HCT116 (cell line): ENCODE measurements around the gene SECTM1. TPM values are rescaled to one million over a fixed set of nuclear protein-coding genes. Genes with fewer than 3 reads are reported as not detected.

ENCODE experiments used
- ATAC-seq: fragments of 200-7000 bp; cut with Tn5 transposase; 2 replicates; pipeline ENCODE4 v1.9.1; 2020; ENCODE audit warnings: mild to moderate bottlenecking, moderate library complexity
- BruUV-seq: library from RNA; stranded (reverse); fragments of 400-500 nt; replicated peaks from 2 replicates; lab custom pipeline; 2021; lab: Mats Ljungman, UMichigan
- CTCF ChIA-PET: fragments of 300-600 bp; sonication (Branson Sonifier 250); formaldehyde crosslinking; loops from one replicate; lab custom pipeline; 2021; ENCODE audit warnings: antibody characterized with exemption; lab: Charles Lee
- POLR2A ChIA-PET: fragments of 300-600, 350-600 bp; sonication (Branson Sonifier 250); formaldehyde crosslinking; loops from one replicate; lab custom pipeline; 2021; ENCODE audit warnings: antibody characterized with exemption; lab: Charles Lee
- RAD21 ChIA-PET, 2 experiments: fragments of 300-600 bp; sonication (Branson Sonifier 250); formaldehyde crosslinking; loops; one replicate each; lab custom pipeline; 2023; ENCODE audit warnings: low total read pairs in 2 of 2; ENCODE audit not compliant: uncharacterized antibody in 2 of 2, unreplicated experiment in 2 of 2, low non-redundant PET in 1 of 2; lab: Charles Lee
- DNase-seq: peaks from one replicate; pipeline ENCODE4 v3.0.0-alpha.2; 2010; ENCODE audit warnings: low read depth, low spot score
- H2AFZ ChIP-seq: fragments of 200-600 bp; shearing (Covaris generic), sonication (generic); 2 replicates; pipeline ENCODE4 v1.6.1; 2017; ENCODE audit warnings: low read depth, mixed run types, mixed read lengths, antibody characterized with exemption, low read length; ENCODE audit not compliant: poor library complexity, severe bottlenecking
- H3K27ac ChIP-seq: 2 replicates; pipeline ENCODE4 v1.5.1; 2012; ENCODE audit warnings: low read depth, low read length
- H3K27me3 ChIP-seq: fragments of 200-600 bp; sonication (generic); 2 replicates; pipeline ENCODE4 v1.6.1; 2016; ENCODE audit warnings: mixed run types, low read length, mixed read lengths; ENCODE audit not compliant: insufficient read depth
- H3K36me3 ChIP-seq, 2 experiments: fragments of 200-500 bp in 1 of 2; fragments of 200-600 bp in 1 of 2; sonication (Bioruptor generic) in 1 of 2; sonication (generic) in 1 of 2; 2 replicates each; pipeline versions ENCODE4 v1.5.1 to v1.6.1; 2014 to 2016; ENCODE audit warnings: low read length in 2 of 2, inconsistent platforms in 1 of 2, mixed read lengths in 1 of 2, mixed run types in 1 of 2; ENCODE audit not compliant: insufficient read depth in 2 of 2, control insufficient read depth in 1 of 2
- H3K4me1 ChIP-seq, 2 experiments: fragments of 200-600 bp in 1 of 2; sonication (generic) in 1 of 2; 2 replicates each; pipeline versions ENCODE4 v1.5.1 to v1.6.1; 2012 to 2017; ENCODE audit warnings: low read length in 2 of 2, inconsistent platforms in 1 of 2, mild to moderate bottlenecking in 1 of 2, mixed read lengths in 1 of 2, mixed run types in 1 of 2, moderate library complexity in 1 of 2; ENCODE audit not compliant: insufficient read depth in 2 of 2, control insufficient read depth in 1 of 2
- H3K4me2 ChIP-seq: fragments of 200-600 bp; sonication (generic); 2 replicates; pipeline ENCODE4 v1.6.1; 2017; ENCODE audit warnings: mixed run types, low read length, mixed read lengths
- H3K4me3 ChIP-seq, 2 experiments: fragments of 200-600 bp in 1 of 2; sonication (generic) in 1 of 2; replicated peaks in 1 of 2; 2 replicates each; pipeline ENCODE4 v1.5.1; 2011 to 2016; ENCODE audit warnings: low read length in 2 of 2, control low read depth in 1 of 2, low read depth in 1 of 2, mild to moderate bottlenecking in 1 of 2, mixed read lengths in 1 of 2, mixed run types in 1 of 2
- H3K79me2 ChIP-seq: fragments of 200-600 bp; sonication (generic); 2 replicates; pipeline ENCODE4 v1.6.1; 2017; ENCODE audit warnings: mild to moderate bottlenecking, mixed run types, low read length, moderate library complexity, mixed read lengths; ENCODE audit not compliant: insufficient read depth
- H3K9ac ChIP-seq: fragments of 200-600 bp; sonication (generic); 2 replicates; pipeline ENCODE4 v1.6.1; 2016; ENCODE audit warnings: low read length, mixed read lengths
- H3K9me2 ChIP-seq: fragments of 200-600 bp; sonication (generic), shearing (Covaris generic); 2 replicates; pipeline ENCODE4 v1.6.1; 2017; ENCODE audit warnings: mixed run types, mild to moderate bottlenecking, moderate library complexity; ENCODE audit not compliant: insufficient read depth
- H3K9me3 ChIP-seq, 2 experiments: fragments of 200-500 bp in 1 of 2; fragments of 200-600 bp in 1 of 2; sonication (Bioruptor generic) in 1 of 2; sonication (generic) in 1 of 2; 2 replicates each; pipeline ENCODE4 v1.6.1; 2014 to 2017; ENCODE audit warnings: low read length in 2 of 2, mixed read lengths in 2 of 2, inconsistent platforms in 1 of 2, low read depth in 1 of 2, mild to moderate bottlenecking in 1 of 2, mixed run types in 1 of 2, moderate library complexity in 1 of 2; ENCODE audit not compliant: control insufficient read depth in 1 of 2, insufficient read depth in 1 of 2
- H4K20me1 ChIP-seq: fragments of 200-600 bp; sonication (generic), shearing (Covaris generic); 2 replicates; pipeline ENCODE4 v1.6.1; 2017; ENCODE audit warnings: mixed run types, mild to moderate bottlenecking, moderate library complexity; ENCODE audit not compliant: insufficient read depth
- CEBPB ChIP-seq: IDR thresholded peaks from 2 replicates; pipeline ENCODE4 v1.6.1; 2012; ENCODE audit warnings: low read depth
- ELF1 ChIP-seq: IDR thresholded peaks from 2 replicates; pipeline ENCODE4 v1.6.1; 2012; ENCODE audit warnings: low read depth, borderline replicate concordance
- EZH2phosphoT487 ChIP-seq: fragments of 200-600 bp; IDR thresholded peaks from 2 replicates; pipeline ENCODE4 v1.6.1; 2018; ENCODE audit warnings: antibody characterized with exemption, borderline replicate concordance
- POLR2AphosphoS5 ChIP-seq: IDR thresholded peaks from 2 replicates; pipeline ENCODE4 v1.6.1; 2011; ENCODE audit warnings: mild to moderate bottlenecking, low read depth, low read length, moderate library complexity
- SIN3A ChIP-seq: IDR thresholded peaks from 2 replicates; pipeline ENCODE4 v1.6.1; 2012; ENCODE audit warnings: low read depth
- SP1 ChIP-seq: IDR thresholded peaks from 2 replicates; pipeline ENCODE4 v1.6.1; 2012; ENCODE audit warnings: low read depth
- SRF ChIP-seq: IDR thresholded peaks from 2 replicates; pipeline ENCODE4 v1.6.1; 2012; ENCODE audit warnings: low read depth
- TCF7L2 ChIP-seq: IDR thresholded peaks from 2 replicates; pipeline ENCODE4 v1.7.0; 2011; ENCODE audit warnings: borderline replicate concordance, inconsistent platforms; ENCODE audit not compliant: insufficient read depth, insufficient read length; ENCODE audit errors: extremely low read depth
- YY1 ChIP-seq: IDR thresholded peaks from 2 replicates; pipeline ENCODE4 v1.6.1; 2011; ENCODE audit warnings: low read length, low read depth, moderate library complexity, mild to moderate bottlenecking; ENCODE audit not compliant: insufficient replicate concordance; ENCODE audit errors: extremely low read depth
- ZFX ChIP-seq: fragments of 450-650 bp; IDR thresholded peaks from 2 replicates; pipeline ENCODE4 v1.6.1; 2017
- ZNF274 ChIP-seq: fragments of 200-500 bp; sonication (Bioruptor generic); IDR thresholded peaks from 2 replicates; pipeline ENCODE4 v1.6.1; 2014; ENCODE audit warnings: mild to moderate bottlenecking, low read depth, low read length, inconsistent platforms
- intact Hi-C: fragments of 100-400 bp; cut with micrococcal nuclease; formaldehyde crosslinking; loops from 2 replicates; pipeline ENCODE4 v1.10.0; 2022
- total RNA-seq: library from RNA; stranded (reverse); gene quantifications from one replicate; pipeline ENCODE4 v1.2.1, GENCODE V29; 2021; ENCODE audit not compliant: unreplicated experiment
- TF ChIP-seq, protein P1 (sequence below): IDR thresholded peaks from 2 replicates; pipeline ENCODE4 v1.6.1; 2012
- TF ChIP-seq, protein P2 (sequence below): IDR thresholded peaks from 2 replicates; pipeline ENCODE4 v1.6.1; 2011; ENCODE audit warnings: mild to moderate bottlenecking, low read length, moderate library complexity; ENCODE audit not compliant: insufficient replicate concordance; ENCODE audit errors: extremely low read depth
- TF ChIP-seq, protein P3 (sequence below): IDR thresholded peaks from 2 replicates; pipeline ENCODE4 v1.6.1; 2012; ENCODE audit warnings: low read depth
- TF ChIP-seq, protein P4 (sequence below), 3 experiments: fragments of 200-600 bp in 1 of 3; sonication (generic) in 1 of 3; IDR thresholded peaks in 2 of 3; conservative IDR thresholded peaks in 1 of 3; 2 replicates each; pipeline ENCODE4 v1.5.1; 2012 to 2017; ENCODE audit warnings: low read depth in 2 of 3, low read length in 2 of 3, antibody characterized with exemption in 1 of 3, borderline replicate concordance in 1 of 3, control low read depth in 1 of 3, mild to moderate bottlenecking in 1 of 3, mixed read lengths in 1 of 3, mixed run types in 1 of 3, moderate library complexity in 1 of 3; ENCODE audit not compliant: insufficient read depth in 1 of 3
- TF ChIP-seq, protein P5 (sequence below): IDR thresholded peaks from 2 replicates; pipeline ENCODE4 v1.6.1; 2012

SECTM1 gene
- total RNA-seq, 1 experiment from 2014 or later: 6.8 TPM

DNA sequence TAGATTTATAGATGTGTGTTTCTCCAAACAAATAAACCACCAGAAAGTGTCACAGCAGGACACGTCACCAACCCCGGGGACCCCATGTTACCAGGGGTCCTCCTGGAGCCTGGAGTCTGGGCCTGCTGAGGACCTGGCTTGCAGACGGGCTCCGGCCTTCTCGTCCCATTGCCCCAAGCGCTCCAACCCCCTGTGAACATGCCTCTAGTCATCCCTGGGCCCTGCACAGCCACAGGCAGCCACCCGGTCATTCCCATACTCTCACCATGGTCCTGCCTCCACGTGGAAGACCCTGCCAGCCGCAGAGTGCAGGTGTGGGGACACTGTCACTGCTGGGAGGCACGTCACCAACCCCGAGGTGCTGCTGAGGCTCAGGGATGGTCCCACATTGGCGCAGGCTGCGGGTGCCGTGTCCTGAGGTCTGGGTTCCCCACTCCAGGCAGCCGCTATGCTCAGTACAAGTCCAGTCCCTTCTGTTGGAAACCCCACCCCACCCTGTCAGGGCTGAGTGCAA is 4.5 kb downstream of the SECTM1 start:
- ChIA-PET RAD21 (no interaction called here), CTCF (no interaction called here), POLR2A (no interaction called here)
- H3K36me3 ChIP-seq: no peaks in the 10 kb centered on the region
- H3K27me3 ChIP-seq: no peaks in the 10 kb centered on the region
- H3K4me3 ChIP-seq: no peak overlapping the region
- ATAC-seq: no peak
- TF ChIP-seq SP1 (no peak), ELF1 (no peak), POLR2AphosphoS5 (no peak), SRF (no peak), ZNF274 (no peak), EZH2phosphoT487 (no peak), CEBPB (no peak), SIN3A (no peak), TCF7L2 (no peak), YY1 (no peak), ZFX (no peak)
- TF ChIP-seq, protein P1, sequence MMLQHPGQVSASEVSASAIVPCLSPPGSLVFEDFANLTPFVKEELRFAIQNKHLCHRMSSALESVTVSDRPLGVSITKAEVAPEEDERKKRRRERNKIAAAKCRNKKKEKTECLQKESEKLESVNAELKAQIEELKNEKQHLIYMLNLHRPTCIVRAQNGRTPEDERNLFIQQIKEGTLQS: no peak
- TF ChIP-seq, protein P2, sequence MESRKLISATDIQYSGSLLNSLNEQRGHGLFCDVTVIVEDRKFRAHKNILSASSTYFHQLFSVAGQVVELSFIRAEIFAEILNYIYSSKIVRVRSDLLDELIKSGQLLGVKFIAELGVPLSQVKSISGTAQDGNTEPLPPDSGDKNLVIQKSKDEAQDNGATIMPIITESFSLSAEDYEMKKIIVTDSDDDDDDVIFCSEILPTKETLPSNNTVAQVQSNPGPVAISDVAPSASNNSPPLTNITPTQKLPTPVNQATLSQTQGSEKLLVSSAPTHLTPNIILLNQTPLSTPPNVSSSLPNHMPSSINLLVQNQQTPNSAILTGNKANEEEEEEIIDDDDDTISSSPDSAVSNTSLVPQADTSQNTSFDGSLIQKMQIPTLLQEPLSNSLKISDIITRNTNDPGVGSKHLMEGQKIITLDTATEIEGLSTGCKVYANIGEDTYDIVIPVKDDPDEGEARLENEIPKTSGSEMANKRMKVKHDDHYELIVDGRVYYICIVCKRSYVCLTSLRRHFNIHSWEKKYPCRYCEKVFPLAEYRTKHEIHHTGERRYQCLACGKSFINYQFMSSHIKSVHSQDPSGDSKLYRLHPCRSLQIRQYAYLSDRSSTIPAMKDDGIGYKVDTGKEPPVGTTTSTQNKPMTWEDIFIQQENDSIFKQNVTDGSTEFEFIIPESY: no peak
- TF ChIP-seq, protein P3, sequence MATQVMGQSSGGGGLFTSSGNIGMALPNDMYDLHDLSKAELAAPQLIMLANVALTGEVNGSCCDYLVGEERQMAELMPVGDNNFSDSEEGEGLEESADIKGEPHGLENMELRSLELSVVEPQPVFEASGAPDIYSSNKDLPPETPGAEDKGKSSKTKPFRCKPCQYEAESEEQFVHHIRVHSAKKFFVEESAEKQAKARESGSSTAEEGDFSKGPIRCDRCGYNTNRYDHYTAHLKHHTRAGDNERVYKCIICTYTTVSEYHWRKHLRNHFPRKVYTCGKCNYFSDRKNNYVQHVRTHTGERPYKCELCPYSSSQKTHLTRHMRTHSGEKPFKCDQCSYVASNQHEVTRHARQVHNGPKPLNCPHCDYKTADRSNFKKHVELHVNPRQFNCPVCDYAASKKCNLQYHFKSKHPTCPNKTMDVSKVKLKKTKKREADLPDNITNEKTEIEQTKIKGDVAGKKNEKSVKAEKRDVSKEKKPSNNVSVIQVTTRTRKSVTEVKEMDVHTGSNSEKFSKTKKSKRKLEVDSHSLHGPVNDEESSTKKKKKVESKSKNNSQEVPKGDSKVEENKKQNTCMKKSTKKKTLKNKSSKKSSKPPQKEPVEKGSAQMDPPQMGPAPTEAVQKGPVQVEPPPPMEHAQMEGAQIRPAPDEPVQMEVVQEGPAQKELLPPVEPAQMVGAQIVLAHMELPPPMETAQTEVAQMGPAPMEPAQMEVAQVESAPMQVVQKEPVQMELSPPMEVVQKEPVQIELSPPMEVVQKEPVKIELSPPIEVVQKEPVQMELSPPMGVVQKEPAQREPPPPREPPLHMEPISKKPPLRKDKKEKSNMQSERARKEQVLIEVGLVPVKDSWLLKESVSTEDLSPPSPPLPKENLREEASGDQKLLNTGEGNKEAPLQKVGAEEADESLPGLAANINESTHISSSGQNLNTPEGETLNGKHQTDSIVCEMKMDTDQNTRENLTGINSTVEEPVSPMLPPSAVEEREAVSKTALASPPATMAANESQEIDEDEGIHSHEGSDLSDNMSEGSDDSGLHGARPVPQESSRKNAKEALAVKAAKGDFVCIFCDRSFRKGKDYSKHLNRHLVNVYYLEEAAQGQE: no peak
- TF ChIP-seq, protein P4, sequence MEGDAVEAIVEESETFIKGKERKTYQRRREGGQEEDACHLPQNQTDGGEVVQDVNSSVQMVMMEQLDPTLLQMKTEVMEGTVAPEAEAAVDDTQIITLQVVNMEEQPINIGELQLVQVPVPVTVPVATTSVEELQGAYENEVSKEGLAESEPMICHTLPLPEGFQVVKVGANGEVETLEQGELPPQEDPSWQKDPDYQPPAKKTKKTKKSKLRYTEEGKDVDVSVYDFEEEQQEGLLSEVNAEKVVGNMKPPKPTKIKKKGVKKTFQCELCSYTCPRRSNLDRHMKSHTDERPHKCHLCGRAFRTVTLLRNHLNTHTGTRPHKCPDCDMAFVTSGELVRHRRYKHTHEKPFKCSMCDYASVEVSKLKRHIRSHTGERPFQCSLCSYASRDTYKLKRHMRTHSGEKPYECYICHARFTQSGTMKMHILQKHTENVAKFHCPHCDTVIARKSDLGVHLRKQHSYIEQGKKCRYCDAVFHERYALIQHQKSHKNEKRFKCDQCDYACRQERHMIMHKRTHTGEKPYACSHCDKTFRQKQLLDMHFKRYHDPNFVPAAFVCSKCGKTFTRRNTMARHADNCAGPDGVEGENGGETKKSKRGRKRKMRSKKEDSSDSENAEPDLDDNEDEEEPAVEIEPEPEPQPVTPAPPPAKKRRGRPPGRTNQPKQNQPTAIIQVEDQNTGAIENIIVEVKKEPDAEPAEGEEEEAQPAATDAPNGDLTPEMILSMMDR (IDR thresholded peaks at IDR 0.05 in 2 of 3, conservative IDR thresholded peaks at IDR 0.05 in 1 of 3; ENCODE audit: borderline replicate concordance in 1 of 3, insufficient read depth in 1 of 3, low read depth in 2 of 3, low read length in 2 of 3): no peak
- TF ChIP-seq, protein P5, sequence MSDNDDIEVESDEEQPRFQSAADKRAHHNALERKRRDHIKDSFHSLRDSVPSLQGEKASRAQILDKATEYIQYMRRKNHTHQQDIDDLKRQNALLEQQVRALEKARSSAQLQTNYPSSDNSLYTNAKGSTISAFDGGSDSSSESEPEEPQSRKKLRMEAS: no peak
- H3K4me1 ChIP-seq: peaks cover 28 to 71% of the 10 kb centered on the region in 2 experiments
- H3K9ac ChIP-seq: no peak overlapping the region
- H3K4me2 ChIP-seq: peak overlapping the region; percentile 5; the same call in 1 of the 2 replicates
- no peaks in the 10 kb centered on the region for H4K20me1 ChIP-seq
- BruUV-seq: no TSS peak
- H3K9me2 ChIP-seq: no peaks in the 10 kb centered on the region
- peaks cover 3% of the 10 kb centered on the region; the same call in 1 of the 2 replicates for H3K79me2 ChIP-seq
- intact Hi-C loops: no loop called here
- H3K9me3 ChIP-seq: no peaks in the 10 kb centered on the region
- H2AFZ ChIP-seq: no peak overlapping the region
- DNase-seq: no peak
- no peak overlapping the region for H3K27ac ChIP-seq
